Activated CD4-positive, alpha-beta T cell treated with anti-CD3 and anti-CD28 coated beads, Interleukin-2, amount 50 U/mL, for 48 hours (primary cell): ENCODE measurements around the gene STAT2.
A peak's percentile ranks its signal among the peaks of the same experiment; 100 is the strongest.
"Not testable (repeated sequence)": the region's sequence is repeated elsewhere in the genome, so short reads cannot be mapped to it uniquely, and the experiment has no call there.

Source experiments
- DNase-seq, 2 experiments: peaks; one replicate each; pipeline ENCODE4 v3.0.0-alpha.2; 2020

Gene STAT2

DNA sequence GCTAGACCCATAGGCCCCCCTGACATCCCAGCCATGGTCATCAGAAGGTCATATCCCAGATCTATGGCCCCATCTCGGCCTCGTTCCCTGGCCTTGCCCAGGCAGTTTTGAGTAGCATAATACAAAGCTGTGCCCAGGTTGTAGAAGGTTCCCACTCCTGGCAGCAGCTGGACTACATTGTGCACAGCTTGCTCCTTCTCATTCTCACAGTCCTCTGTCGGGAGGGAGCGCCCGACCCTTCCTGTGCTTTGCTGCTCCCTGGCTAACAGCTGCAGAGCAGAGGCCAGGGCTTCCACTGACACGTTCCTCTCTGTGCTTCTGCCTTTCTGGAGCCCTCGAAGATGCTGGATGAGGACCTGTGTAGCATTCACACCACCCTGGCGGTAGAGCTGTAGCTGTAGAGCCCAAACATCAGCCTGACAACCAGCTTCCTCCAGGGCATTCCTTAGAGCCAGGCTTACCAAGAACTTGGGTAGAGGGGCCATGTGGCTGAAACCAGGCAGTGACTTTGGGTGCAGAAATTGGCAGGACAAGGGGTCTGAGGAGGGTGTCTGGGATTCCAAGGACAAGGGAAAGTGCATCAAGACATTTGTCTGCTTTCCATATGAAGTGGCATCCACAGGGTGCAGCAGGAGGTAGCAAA is 1.7 kb upstream of the STAT2 start:
- DNase-seq: no peak

GRCh38 chr12:56358836-56359532 is 923 bp downstream of the STAT2 start:
- no peak for DNase-seq

- no peak for DNase-seq
These were observed 8.6 kb downstream of the STAT2 start for GRCh38 chr12:56351325-56351724.

- DNase-seq: no peak
These were observed 9.2 kb downstream of the STAT2 start for GRCh38 chr12:56350662-56351061.

- no peak for DNase-seq
These were observed 11.1 kb downstream of the STAT2 start for GRCh38 chr12:56348776-56349175.

DNA sequence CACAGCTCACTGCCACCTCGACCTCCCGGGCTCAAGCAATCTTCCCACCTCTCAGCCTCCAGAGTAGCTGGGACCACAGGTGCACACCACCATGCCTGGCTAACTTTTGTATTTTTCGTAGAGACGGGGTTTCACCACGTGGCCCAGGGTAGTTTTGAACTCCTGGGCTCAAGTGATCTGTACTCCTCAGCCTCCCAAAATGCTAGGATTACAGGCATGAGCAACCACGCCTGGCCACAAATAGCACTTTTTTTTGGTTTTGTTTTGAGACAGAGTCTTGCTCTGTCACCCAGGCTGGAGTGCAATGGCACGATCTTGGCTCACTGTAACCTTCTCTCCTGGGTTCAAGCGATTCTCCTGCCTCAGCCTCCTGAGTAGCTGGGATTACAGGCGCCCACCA is 12.7 kb downstream of the STAT2 start:
- DNase-seq: not testable (repeated sequence)

- peak; percentile 16 to 39 for DNase-seq
These were observed 13.2 kb downstream of the STAT2 start for GRCh38 chr12:56346675-56347074.

- DNase-seq: not testable (repeated sequence)
These were observed 17.6 kb downstream of the STAT2 start for GRCh38 chr12:56342290-56342689.

- no peak for DNase-seq
These were observed 18.3 kb downstream of the STAT2 start for GRCh38 chr12:56341616-56342015.

DNA sequence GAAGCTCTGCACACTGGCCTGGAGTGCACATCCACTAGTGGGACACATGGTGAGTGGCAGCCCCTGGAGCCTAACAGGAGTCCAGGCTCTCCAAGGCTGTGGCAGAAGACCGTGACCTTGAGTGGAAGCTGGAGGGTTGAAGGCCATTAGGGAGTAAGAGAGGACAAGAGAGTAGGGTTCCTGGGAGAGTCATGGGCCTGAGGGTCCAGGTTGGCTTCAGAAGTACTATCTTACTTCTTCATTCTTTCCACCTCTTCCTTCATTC is 20.8 kb downstream of the STAT2 start:
- DNase-seq: no peak

DNA sequence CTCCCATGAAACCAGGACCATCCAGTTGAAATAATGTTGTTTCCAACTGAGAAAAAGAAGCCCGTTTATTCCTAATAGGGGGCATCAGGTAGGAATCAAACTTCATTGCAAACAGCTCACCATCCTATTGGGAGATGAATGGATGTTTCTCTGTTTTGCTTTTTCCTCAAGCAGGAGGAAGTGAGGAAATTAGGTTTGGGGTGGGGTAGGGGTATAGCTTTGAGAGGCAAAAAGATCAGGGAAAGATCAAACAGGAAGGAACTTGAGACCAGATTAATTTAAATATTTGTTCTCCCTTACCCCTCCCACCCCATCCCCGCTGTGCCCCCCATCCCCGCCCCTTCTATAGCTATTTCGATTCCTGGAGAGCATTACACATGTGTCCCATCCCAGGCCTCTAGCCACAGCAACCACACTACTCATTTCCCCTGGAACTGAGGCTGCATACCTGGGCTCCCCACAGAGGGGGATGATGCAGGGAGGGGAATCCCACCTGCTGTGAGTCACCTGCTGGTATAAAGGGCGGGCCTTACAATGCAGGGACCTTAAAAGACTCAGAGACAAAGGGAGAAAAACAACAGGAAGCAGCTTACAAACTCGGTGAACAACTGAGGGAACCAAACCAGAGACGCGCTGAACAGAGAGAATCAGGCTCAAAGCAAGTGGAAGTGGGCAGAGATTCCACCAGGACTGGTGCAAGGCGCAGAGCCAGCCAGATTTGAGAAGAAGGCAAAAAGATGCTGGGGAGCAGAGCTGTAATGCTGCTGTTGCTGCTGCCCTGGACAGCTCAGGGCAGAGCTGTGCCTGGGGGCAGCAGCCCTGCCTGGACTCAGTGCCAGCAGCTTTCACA is 21.4 kb downstream of the STAT2 start, which contains the start of gene IL23A:
Gene IL23A, plus strand, starts transcription at position 577 of the 850 bp plus-strand sequence. Its CDS starts 161 bp downstream, at position 738.
- peak; percentile 86 to 91 for DNase-seq

GRCh38 chr12:56337753-56338251 is 22.1 kb downstream of the STAT2 start:
- no peak for DNase-seq

DNA sequence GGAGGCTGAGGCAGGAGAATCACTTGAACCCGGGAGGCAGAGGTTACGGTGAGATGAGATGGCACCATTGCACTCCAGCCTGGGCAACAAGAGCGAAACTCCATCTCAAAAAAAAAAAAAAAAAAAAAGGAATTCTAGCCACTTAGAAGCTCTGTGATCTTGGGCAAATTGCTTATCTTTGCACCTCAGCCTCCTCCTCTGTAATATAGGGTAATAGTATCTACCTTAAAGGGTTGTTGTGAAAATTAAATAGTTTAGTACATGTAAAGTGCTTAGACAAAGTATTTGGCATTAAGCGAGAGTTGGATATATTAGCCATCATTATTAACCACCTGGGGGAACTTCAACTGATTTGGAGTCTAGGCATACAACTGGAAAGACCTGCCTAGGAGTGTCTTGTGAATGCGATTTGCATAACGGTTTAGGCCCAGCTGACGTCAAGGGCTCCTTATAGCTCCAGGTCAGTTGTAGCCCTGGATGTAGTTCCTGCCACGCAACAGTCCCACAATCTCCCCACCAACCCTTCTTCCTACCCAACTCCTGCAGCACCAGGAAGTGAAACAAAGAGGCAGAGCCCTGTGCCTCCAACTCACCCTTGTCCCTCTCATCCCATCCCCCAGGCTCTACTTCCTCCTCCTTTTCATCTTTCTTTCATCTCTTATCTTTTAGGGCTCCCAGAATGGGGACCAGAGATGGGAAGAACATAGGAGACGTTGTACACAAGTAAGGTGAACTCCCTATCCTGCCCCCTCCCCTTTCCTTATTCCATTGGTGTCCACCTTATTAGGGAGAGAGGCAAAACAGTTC is 23.3 kb downstream of the STAT2 start:
- no peak for DNase-seq

GRCh38 chr12:56335527-56335926 is 24.4 kb downstream of the STAT2 start:
- not testable (repeated sequence) for DNase-seq

GRCh38 chr12:56334490-56334793 is 25.5 kb downstream of the STAT2 start:
- DNase-seq: no peak

DNA sequence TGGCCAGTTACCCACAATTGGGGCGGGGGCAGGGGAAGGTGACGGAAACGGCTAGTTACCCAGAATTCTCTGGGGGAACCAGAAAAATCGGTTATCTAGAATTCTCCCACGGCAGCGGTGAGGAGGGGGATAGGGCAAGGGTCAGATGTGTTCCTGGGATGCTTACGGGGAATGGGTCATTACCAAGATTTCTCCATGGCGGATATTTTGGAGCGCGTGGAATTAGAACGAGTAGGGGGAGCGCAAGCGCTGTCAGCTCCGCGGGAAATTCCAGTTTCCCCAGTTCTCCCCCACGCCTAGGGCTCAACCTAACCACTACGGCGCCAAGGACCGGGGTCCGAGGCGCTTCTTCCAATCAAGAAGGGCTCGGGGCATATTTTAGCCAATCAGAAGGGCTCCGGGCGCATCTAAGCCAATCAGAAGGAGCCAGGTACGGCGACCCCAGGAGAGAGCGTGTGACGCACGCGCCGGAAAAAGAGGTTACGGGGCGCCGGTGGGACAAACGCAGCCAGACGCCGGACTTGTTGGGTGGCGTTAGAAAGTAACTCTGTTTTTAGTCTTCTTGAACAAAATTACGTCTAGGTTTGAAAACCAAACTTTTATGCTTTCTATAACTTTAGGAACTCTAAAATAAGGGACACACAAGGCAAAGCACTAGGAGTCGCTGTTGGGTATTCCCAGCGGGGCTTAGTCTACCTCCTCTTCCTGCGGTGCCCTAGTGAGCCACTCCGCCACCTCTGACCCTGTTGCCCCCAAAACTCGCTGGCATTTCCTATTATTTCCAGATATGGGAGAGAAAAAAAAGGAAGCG is 26.0 kb downstream of the STAT2 start, which contains the start of gene PAN2:
Gene PAN2, minus strand, starts transcription at position 322 of the 811 bp plus-strand sequence. CDS start 906 bp downstream, outside the sequence.
- peak; percentile 93 to 95 for DNase-seq

- no peak for DNase-seq
These were observed 26.7 kb downstream of the STAT2 start for GRCh38 chr12:56333197-56333678.

- DNase-seq: peak in 1 of 2 experiments; percentile 20
These were observed 27.3 kb downstream of the STAT2 start for GRCh38 chr12:56332512-56333196.

GRCh38 chr12:56330936-56331490 is 28.9 kb downstream of the STAT2 start:
- no peak for DNase-seq

GRCh38 chr12:56326533-56326932 is 33.4 kb downstream of the STAT2 start:
- no peak for DNase-seq

- no peak for DNase-seq
These were observed 33.8 kb downstream of the STAT2 start for GRCh38 chr12:56326126-56326525.
